H1 (cell line): ENCODE data around the gene PRKCSH.

Source experiments
- EP300 ChIP-seq, 2 experiments: IDR thresholded peaks; 1 replicate in 1 of 2; 2 replicates in 1 of 2; pipeline ENCODE4 v1.6.1; 2011 to 2012; ENCODE audit warnings: low read depth in 2 of 2, low read length in 2 of 2, mild to moderate bottlenecking in 2 of 2, borderline replicate concordance in 1 of 2, inconsistent platforms in 1 of 2, moderate library complexity in 1 of 2
- EZH2 ChIP-seq: fragments of 200-600 bp; sonication (generic); IDR thresholded peaks from 2 replicates; pipeline ENCODE4 v1.7.1; 2012; ENCODE audit warnings: low read depth, mild to moderate bottlenecking, moderate library complexity, low read length, inconsistent platforms; ENCODE audit not compliant: severe bottlenecking
- KDM1A ChIP-seq: fragments of 200-600, 300-600 bp; sonication (generic); IDR thresholded peaks from 2 replicates; pipeline ENCODE4 v1.7.1; 2016; ENCODE audit warnings: mild to moderate bottlenecking, low read length, borderline replicate concordance
- POLR2A ChIP-seq, 2 experiments: IDR thresholded peaks; 1 replicate in 1 of 2; 2 replicates in 1 of 2; pipeline ENCODE4 v1.6.1; 2011; ENCODE audit warnings: low read depth in 2 of 2, low read length in 2 of 2, mild to moderate bottlenecking in 2 of 2; ENCODE audit errors: control extremely low read depth in 1 of 2
- RFX5 ChIP-seq: IDR thresholded peaks from 2 replicates; pipeline ENCODE4 v1.6.1; 2011; ENCODE audit warnings: low read depth, low read length, improper control_type of control experiment, borderline replicate concordance
- SP1 ChIP-seq: IDR thresholded peaks from 2 replicates; pipeline ENCODE4 v1.6.1; 2011; ENCODE audit warnings: low read depth, low read length
- SP4 ChIP-seq: IDR thresholded peaks from 2 replicates; pipeline ENCODE4 v1.6.1; 2012; ENCODE audit warnings: low read length, inconsistent platforms
- SRF ChIP-seq: IDR thresholded peaks from 2 replicates; pipeline ENCODE4 v1.6.1; 2011; ENCODE audit warnings: mild to moderate bottlenecking, low read depth, low read length, moderate library complexity
- TAF1 ChIP-seq: IDR thresholded peaks from 2 replicates; pipeline ENCODE4 v1.6.1; 2011; ENCODE audit warnings: mild to moderate bottlenecking, low read depth, low read length
- TBP ChIP-seq: IDR thresholded peaks from 2 replicates; pipeline ENCODE4 v1.6.1; 2011; ENCODE audit warnings: low read depth, low read length, improper control_type of control experiment
- TF ChIP-seq, protein P1 (sequence below), 3 experiments: IDR thresholded peaks; 1 replicate in 2 of 3; 2 replicates in 1 of 3; pipeline versions ENCODE4 v1.5.1 to v1.6.1; 2011; ENCODE audit warnings: low read length in 3 of 3, mild to moderate bottlenecking in 3 of 3, inconsistent platforms in 2 of 3, low read depth in 1 of 3, moderate library complexity in 1 of 3; ENCODE audit not compliant: insufficient read depth in 1 of 3; ENCODE audit errors: control extremely low read depth in 1 of 3
- TF ChIP-seq, protein P2 (sequence below): IDR thresholded peaks from 2 replicates; pipeline ENCODE4 v1.6.1; 2011; ENCODE audit warnings: low read depth, mild to moderate bottlenecking, low read length; ENCODE audit not compliant: insufficient read depth

DNA sequence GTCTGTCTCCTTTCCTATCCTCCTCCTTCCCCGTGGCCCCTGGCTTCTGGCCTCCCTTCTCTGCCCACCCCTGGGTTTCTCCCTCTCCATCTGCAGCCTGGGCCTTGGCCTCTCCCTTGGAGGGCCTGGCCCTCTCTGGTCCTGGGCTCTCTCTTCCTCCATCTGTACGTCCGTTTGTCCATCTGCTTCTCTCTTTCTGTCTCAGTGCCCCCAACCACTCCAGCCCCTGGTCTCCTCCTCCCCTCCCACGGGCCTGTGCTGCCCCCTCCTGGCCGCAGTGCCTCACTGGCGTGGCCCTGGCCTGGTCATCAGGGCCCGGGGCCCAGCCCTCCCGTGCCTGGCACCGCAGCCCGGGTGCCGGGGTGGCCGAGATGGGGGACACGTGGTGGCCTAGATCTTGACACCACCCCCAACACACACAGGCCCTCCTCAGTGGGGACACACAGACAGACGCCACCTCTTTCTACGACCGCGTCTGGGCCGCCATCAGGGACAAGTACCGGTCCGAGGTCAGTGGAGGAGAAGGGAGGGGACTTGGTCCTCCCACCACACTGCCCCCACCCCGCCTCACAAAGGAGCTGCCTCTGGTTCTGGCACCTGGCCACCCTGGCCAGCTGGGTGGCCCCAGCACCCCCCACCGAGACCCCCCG lies 11.3 kb downstream of the PRKCSH start:
- TF ChIP-seq, protein P1, sequence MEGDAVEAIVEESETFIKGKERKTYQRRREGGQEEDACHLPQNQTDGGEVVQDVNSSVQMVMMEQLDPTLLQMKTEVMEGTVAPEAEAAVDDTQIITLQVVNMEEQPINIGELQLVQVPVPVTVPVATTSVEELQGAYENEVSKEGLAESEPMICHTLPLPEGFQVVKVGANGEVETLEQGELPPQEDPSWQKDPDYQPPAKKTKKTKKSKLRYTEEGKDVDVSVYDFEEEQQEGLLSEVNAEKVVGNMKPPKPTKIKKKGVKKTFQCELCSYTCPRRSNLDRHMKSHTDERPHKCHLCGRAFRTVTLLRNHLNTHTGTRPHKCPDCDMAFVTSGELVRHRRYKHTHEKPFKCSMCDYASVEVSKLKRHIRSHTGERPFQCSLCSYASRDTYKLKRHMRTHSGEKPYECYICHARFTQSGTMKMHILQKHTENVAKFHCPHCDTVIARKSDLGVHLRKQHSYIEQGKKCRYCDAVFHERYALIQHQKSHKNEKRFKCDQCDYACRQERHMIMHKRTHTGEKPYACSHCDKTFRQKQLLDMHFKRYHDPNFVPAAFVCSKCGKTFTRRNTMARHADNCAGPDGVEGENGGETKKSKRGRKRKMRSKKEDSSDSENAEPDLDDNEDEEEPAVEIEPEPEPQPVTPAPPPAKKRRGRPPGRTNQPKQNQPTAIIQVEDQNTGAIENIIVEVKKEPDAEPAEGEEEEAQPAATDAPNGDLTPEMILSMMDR (IDR thresholded peaks at IDR 0.05; ENCODE audit: control extremely low read depth in 1 of 3, insufficient read depth in 1 of 3, low read depth in 1 of 3, low read length in 3 of 3) = peak; percentile 91 to 99 (median 91)
- TF ChIP-seq SRF (no peak), TAF1 (no peak), SP4 (no peak), KDM1A (no peak), SP1 (no peak), EP300 (IDR thresholded peaks at IDR 0.05; ENCODE audit: borderline replicate concordance in 1 of 2, low read depth in 2 of 2, low read length in 2 of 2) (no peak), EZH2 (no peak), TBP (no peak), RFX5 (no peak), POLR2A (IDR thresholded peaks at IDR 0.05; ENCODE audit: control extremely low read depth in 1 of 2, low read depth in 2 of 2, low read length in 2 of 2) (no peak)
- TF ChIP-seq, protein P2, sequence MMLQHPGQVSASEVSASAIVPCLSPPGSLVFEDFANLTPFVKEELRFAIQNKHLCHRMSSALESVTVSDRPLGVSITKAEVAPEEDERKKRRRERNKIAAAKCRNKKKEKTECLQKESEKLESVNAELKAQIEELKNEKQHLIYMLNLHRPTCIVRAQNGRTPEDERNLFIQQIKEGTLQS = no peak
